NT2/D1 (cell line): ENCODE results near the gene CAPZA2.

Experiments
- SUZ12 ChIP-seq: IDR thresholded peaks from 2 replicates; pipeline ENCODE4 v1.6.1; 2011; ENCODE audit not compliant: insufficient read length, insufficient read depth; ENCODE audit errors: extremely low read depth
- YY1 ChIP-seq: IDR thresholded peaks from 2 replicates; pipeline ENCODE4 v1.6.1; 2011; ENCODE audit not compliant: insufficient read length, insufficient read depth
- ZNF274 ChIP-seq: IDR thresholded peaks from 2 replicates; pipeline ENCODE4 v1.6.1; 2011; ENCODE audit warnings: mild to moderate bottlenecking, low read depth, low read length

GRCh38 chr7:116929021-116929420 lies 66.6 kb downstream of the CAPZA2 start:
- TF ChIP-seq YY1 (no peak), SUZ12 (no peak), ZNF274 (no peak)
